HG02610 (cell line): ENCODE data around the gene CYP39A1.

ENCODE experiments used
- ATAC-seq: cut with Tn5 transposase; IDR thresholded peaks from one replicate; pipeline ENCODE4 v1.9.1; 2021; ENCODE audit warnings: mild to moderate bottlenecking, moderate library complexity; ENCODE audit not compliant: unreplicated experiment

The CYP39A1 gene

GRCh38 chr6:46652603-46653438 is at the start of gene CYP39A1, which contains the start of gene SLC25A27:
TSS of gene CYP39A1 (minus strand) at chr6:46652818. CDS start at chr6:46652582, 236 bp downstream.
TSS of gene SLC25A27 (plus strand) at chr6:46652975. CDS start at chr6:46653193, 218 bp downstream.
- ATAC-seq, result peak; percentile 100

GRCh38 chr6:46699970-46700369 is 47.4 kb upstream of the CYP39A1 start:
- no peak for ATAC-seq

GRCh38 chr6:46690911-46691451 is 38.4 kb upstream of the CYP39A1 start:
- ATAC-seq, result no peak

- ATAC-seq, result no peak
Observed at GRCh38 chr6:46690141-46690755, 37.6 kb upstream of the CYP39A1 start.

GRCh38 chr6:46689657-46690056 is 37.0 kb upstream of the CYP39A1 start:
- no peak for ATAC-seq

- ATAC-seq, result no peak
Observed at GRCh38 chr6:46688966-46689335, 36.3 kb upstream of the CYP39A1 start.

- ATAC-seq, result no peak
Observed at GRCh38 chr6:46688117-46688965, 35.7 kb upstream of the CYP39A1 start.

- ATAC-seq, result no peak
Observed at GRCh38 chr6:46687619-46688097, 35.0 kb upstream of the CYP39A1 start, which contains the start of gene TDRD6. TSS of gene TDRD6 (plus strand) at chr6:46687885. CDS start at chr6:46688129, 244 bp downstream.

- no peak for ATAC-seq
Observed at GRCh38 chr6:46684771-46685170, 32.2 kb upstream of the CYP39A1 start.

GRCh38 chr6:46677314-46677654 is 24.7 kb upstream of the CYP39A1 start:
- no peak for ATAC-seq

GRCh38 chr6:46676604-46677313 is 24.1 kb upstream of the CYP39A1 start:
- no peak for ATAC-seq

- no peak for ATAC-seq
Observed at GRCh38 chr6:46674410-46674809, 21.8 kb upstream of the CYP39A1 start.

GRCh38 chr6:46667377-46667776 is 14.8 kb upstream of the CYP39A1 start:
- no peak for ATAC-seq

GRCh38 chr6:46661483-46661882 is 8.9 kb upstream of the CYP39A1 start:
- no peak for ATAC-seq

GRCh38 chr6:46657642-46658041 is 5.0 kb upstream of the CYP39A1 start:
- ATAC-seq, result no peak

- ATAC-seq, result no peak
Observed at GRCh38 chr6:46655803-46656202, 3.2 kb upstream of the CYP39A1 start.

- no peak for ATAC-seq
Observed at GRCh38 chr6:46653439-46654195, 999 bp upstream of the CYP39A1 start.

- ATAC-seq, result no peak
Observed at GRCh38 chr6:46652232-46652602, 401 bp downstream of the CYP39A1 start.

GRCh38 chr6:46651816-46652215 is 802 bp downstream of the CYP39A1 start:
- ATAC-seq, result no peak

- ATAC-seq, result no peak
Observed at GRCh38 chr6:46651006-46651405, 1.6 kb downstream of the CYP39A1 start.
